NCI-H510A treated with DMSO at 0.1 percent for 48 hours (cell line): ENCODE results near the gene CEP78.
A peak's percentile ranks its signal among the peaks of the same experiment; 100 is the strongest.

Experiments
- DNase-seq: peaks from one replicate; lab custom pipeline; 2025; lab: John Stamatoyannopoulos, UW

Gene CEP78

GRCh38 chr9:78288214-78288892 lies 52.5 kb downstream of the CEP78 start:
- DNase-seq, result peak; percentile 60

- no peak for DNase-seq
These were observed 53.6 kb downstream of the CEP78 start for GRCh38 chr9:78289474-78289873.

DNA sequence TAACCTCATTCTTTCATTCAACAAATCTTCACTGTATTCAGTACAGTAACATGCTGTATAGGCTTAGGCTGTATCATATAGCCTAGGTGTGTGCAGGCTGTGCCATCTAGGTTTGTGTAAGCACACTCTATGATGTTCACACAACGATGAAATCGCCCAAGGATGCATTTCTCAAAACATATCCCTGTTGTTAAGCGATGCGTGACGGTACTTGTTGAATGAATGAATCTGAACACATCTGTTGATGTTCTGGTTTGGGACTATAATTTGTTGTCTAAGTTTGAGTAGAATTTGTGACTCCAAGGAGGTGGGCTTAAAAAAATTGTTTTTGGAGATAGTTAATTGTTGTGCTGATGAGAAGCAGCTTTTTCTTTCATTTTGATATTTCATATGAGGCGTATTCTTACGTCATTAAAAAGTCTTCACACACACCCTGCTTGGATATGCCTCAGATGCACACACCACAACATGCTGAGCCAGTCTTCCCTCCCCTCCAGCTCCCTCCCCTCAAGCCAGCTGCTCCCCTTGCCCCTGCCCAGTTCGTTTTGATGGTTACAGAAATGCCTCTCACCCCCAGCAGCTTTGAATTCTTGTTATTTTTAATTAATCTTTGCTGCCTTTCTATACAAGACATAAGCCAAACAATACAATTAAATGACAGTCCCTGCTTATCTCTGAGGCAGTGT lies 55.5 kb downstream of the CEP78 start:
- peak; percentile 58 for DNase-seq

- DNase-seq, result peak; percentile 58
These were observed 56.2 kb downstream of the CEP78 start for GRCh38 chr9:78292026-78292425.

- peak; percentile 16 for DNase-seq
These were observed 57.0 kb downstream of the CEP78 start for GRCh38 chr9:78292716-78293497.

DNA sequence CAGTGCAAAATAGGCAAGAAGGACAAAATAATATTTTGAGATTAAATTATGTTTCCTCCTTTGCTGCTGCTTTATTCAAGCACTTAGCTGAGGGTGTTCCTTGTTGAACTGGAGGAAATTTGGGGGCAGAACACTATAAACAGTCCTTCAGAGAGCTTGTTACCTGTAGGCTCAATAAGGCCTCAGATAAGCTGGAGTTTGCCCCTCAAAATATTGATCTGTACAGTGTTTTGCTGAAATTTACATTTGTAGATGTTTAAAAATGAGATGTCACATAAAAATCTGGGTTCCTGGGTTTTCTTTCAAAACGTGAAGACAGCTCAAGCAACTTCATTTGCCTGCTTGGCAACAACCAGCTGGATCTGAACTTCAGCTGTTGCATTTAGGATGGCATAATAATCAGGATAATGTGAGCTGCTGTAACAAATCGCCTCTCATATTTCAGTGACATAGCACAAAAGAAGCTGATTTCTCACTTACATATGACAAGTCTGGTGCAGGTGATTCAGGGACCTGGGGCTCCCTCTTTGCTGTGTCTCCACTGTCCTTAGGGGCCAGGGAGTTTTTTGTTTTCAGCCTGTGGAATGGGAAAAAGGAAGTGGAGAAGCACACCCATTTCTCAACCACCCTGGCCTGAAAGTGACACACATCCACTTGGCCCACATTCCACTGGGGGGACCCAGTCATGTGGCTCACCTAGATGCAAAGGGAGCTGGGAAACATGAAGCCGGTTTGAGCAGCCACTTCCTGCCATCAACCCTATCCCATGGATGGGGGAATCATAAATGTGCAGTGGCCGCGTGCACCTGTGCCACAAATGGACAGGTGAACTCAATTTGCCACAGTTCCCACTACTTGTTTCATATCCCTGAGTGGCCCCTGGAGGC lies 58.7 kb downstream of the CEP78 start:
- no peak for DNase-seq

- no peak for DNase-seq
These were observed 59.3 kb downstream of the CEP78 start for GRCh38 chr9:78295177-78295575.

DNA sequence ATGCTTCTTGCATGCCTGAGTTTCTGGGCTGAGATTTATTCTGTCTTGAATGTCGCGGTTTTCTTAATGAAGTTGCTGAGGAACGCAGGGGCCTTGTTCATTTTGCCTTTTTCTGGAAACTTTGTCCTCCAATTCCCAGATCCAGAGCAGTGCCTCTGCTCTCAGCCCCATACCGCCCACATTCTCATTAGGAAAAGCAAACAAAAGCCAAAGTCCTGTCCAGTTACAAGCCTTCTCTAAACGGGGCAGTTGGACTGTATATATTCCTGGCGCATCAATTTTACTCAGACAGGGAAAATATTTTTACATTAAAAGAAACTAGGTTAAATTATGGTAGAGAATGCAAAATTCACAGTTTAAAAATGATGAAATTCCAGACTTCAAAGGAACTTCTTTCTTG lies 59.9 kb downstream of the CEP78 start:
- DNase-seq, result peak; percentile 11

- peak; percentile 52 for DNase-seq
These were observed 60.5 kb downstream of the CEP78 start for GRCh38 chr9:78296201-78296892.

DNA sequence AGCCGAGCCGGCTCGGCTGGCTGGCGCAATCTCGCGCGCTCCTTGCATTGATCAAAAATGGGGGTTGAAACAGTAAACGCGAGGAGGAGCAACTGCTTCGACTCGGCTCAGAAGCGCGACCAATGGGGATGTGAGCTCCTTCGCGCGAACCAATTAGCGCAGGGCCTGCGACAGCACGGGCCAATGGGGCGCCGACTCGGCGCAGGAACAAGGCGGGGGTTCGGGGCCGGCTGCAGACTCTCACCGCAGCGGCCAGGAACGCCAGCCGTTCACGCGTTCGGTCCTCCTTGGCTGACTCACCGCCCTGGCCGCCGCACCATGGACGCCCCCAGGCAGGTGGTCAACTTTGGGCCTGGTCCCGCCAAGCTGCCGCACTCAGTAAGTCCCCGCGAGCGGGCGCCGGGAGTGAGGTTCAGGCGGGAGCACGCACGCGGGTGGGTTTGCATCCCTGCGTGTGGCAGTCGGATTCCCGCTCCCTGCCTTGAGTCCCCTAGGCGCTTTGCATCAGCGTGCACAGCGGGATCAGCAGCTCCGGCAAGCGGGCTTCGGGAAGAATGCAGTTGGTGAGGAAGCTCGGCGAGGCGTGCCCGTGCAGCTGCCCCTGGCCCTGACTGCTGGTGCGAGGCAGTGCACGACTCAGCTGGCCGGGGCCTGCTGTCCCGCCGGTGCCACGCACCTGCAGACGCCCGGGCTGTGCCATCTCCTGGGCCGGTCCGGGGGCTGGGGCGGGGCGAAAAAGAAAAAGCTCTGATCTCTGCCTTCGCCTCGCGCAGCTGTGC lies 61.2 kb downstream of the CEP78 start, which contains the start of gene PSAT1:
Gene PSAT1 (plus strand): TSS at position 233 of the 779 bp plus-strand sequence. CDS start 86 bp downstream, at position 319.
- peak; percentile 95 for DNase-seq

DNA sequence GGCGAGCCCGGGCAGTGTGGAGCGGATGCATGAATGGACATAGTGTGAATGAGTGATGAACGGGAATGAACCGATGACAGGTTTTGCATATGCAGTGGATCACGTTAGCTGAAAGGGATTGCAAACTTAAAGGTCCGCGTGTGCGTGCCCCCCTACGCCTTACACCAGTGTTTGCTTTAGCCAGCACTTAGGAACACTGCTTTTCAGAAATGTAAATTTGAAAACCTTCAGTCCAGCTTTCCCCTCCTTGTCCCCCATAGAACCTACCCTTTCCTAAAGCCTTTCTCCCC lies 61.7 kb downstream of the CEP78 start:
- DNase-seq, result no peak

- peak; percentile 36 for DNase-seq
These were observed 62.3 kb downstream of the CEP78 start for GRCh38 chr9:78298046-78298765.

DNA sequence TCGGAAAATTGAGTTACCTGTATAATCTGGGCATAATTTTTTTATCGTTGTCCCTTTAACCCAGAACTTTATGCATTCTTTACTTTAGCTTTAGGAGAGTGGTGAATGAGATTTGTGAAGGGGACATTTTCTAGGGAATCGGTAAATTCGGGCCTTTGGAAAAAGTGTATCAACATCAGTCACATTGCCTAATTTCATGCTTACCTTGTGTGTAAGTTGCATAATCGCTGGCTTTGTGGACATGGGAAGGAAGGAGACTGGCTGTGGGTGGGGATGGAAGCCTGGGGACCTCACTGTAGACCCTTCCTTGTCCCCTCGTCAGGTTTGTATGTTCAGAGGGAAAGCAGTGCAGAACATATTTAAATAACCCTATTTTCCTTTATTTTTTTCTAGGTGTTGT lies 64.3 kb downstream of the CEP78 start:
- DNase-seq, result no peak

DNA sequence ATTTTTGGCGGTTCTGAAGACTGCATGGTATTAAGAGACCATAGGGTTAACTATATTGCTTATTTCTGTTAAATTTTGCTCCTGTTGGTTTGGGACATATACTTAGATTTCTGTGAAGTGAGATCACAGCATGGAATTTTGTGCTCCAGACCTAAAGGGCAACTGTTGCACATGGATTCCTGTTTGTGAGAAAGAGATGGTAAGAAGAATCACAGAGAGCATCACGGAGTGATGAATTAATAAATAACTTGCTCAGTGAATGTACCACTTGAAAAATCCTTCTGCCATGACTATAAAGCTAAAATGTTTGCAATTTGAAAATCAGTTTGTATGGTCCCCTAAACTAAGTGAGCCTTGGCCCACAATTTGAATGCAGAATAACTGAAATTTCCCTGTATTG lies 65.6 kb downstream of the CEP78 start:
- DNase-seq, result no peak

DNA sequence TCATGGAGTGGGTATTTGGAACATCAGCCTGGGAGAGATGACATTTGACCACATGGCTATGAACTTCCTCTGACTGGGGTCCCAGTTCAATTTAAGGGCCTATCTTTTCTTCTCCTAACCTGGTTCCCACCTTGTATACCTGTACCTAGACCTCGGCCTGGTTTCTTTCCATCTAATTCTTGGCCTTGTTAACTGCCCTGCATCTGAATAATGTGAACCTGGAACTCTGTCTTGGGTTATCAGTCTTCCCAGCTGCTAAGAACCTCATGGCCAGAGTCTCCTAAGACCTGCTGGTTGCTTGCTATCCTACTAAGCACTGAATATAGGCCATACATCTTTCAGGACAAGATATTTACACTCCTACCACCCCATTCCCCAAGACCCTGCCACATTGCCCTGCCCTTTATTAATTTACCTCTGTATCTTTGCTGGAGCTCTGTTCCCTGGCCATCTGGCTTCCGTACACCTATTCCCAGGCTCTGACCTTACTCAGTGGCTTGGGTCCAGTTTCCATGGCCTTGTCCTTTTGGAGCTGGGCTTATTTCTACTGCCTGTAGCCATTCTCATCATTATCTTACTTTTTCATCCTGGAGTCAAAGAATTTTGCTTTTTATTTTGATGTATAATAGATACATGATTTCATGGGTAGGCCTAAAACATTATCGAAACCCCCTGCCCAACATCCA lies 67.6 kb downstream of the CEP78 start:
- no peak for DNase-seq

- no peak for DNase-seq
These were observed 68.5 kb downstream of the CEP78 start for GRCh38 chr9:78304357-78304756.

- no peak for DNase-seq
These were observed 70.6 kb downstream of the CEP78 start for GRCh38 chr9:78306222-78307076.

- DNase-seq, result no peak
These were observed 71.5 kb downstream of the CEP78 start for GRCh38 chr9:78307360-78307759.
